Small intestine (tissue), 7 donors: Measurements from ENCODE around the gene SLC26A3. TPM values are rescaled to one million over a fixed set of nuclear protein-coding genes. Genes with fewer than 3 reads are reported as not detected.

Source experiments
- DNase-seq, 2 donors: peaks; one replicate each; pipeline versions ENCODE4 v3.0.0 to v3.0.0-alpha.2; 2013
- FAIRE-seq: peaks from 2 replicates; lab custom pipeline; 2012; peaks lifted over from hg19 to GRCh38; lab: Jason Lieb, UNC
- H3K27ac ChIP-seq, 3 donors: one replicate each; pipeline ENCODE4 v1.5.1; 2013; ENCODE audit warnings: low read length in 2 of 3, mild to moderate bottlenecking in 2 of 3, control low read depth in 1 of 3, inconsistent platforms in 1 of 3, low read depth in 1 of 3, moderate library complexity in 1 of 3
- H3K27me3 ChIP-seq, 3 donors: one replicate each; pipeline ENCODE4 v1.6.1; 2013; ENCODE audit warnings: low read length in 3 of 3, inconsistent platforms in 1 of 3; ENCODE audit not compliant: control insufficient read depth in 3 of 3, insufficient read depth in 3 of 3
- H3K36me3 ChIP-seq, 3 donors: one replicate each; pipeline ENCODE4 v1.6.1; 2013; ENCODE audit warnings: low read length in 3 of 3, inconsistent platforms in 1 of 3, low read depth in 1 of 3, mild to moderate bottlenecking in 1 of 3, moderate library complexity in 1 of 3; ENCODE audit not compliant: control insufficient read depth in 3 of 3, insufficient read depth in 2 of 3
- H3K4me1 ChIP-seq, 3 donors: one replicate each; pipeline ENCODE4 v1.6.1; 2013; ENCODE audit warnings: low read length in 2 of 3, inconsistent platforms in 1 of 3, low read depth in 1 of 3, mild to moderate bottlenecking in 1 of 3, moderate library complexity in 1 of 3; ENCODE audit not compliant: control insufficient read depth in 3 of 3, insufficient read depth in 2 of 3
- H3K4me3 ChIP-seq, 3 donors: one replicate each; pipeline ENCODE4 v1.5.1; 2013; ENCODE audit warnings: low read length in 3 of 3, control low read depth in 1 of 3, inconsistent platforms in 1 of 3, low read depth in 1 of 3, mild to moderate bottlenecking in 1 of 3, moderate library complexity in 1 of 3
- H3K9me3 ChIP-seq, 2 donors: one replicate each; pipeline ENCODE4 v1.6.1; 2013; ENCODE audit warnings: low read depth in 1 of 2, low read length in 1 of 2; ENCODE audit not compliant: control insufficient read depth in 2 of 2, insufficient read depth in 1 of 2
- WGBS, 3 donors: extraction: QIAGEN DNeasy Blood & Tissue Kit; methylation state at CpG; one replicate each; pipeline ENCODE4 v1.1.7; 2013; 5-methylcytosine and 5-hydroxymethylcytosine counted together
- polyA plus RNA-seq, 4 donors: library from polyadenylated mRNA; stranded (reverse) in 3 of 4; unstranded in 1 of 4; fragments of 200-250 nt in 3 of 4; fragments of 120-200 nt in 1 of 4; gene quantifications; one replicate each; pipeline versions ENCODE4 v1.2.1 to v1.2.3, GENCODE V29; 2013
- donor health status: healthy with polysubstance abuse.
- donor health status: control.
- donor health status: control.
- donor health status: Bipolar disorder and iron deficiency.
- donor health status: healthy.

The SLC26A3 gene
- polyA plus RNA-seq, 4 donors: 56.0 to 295 (median 96.4) TPM

GRCh38 chr7:107728276-107728675, 74.7 kb downstream of the SLC26A3 start:
- Histone ChIP-seq H3K4me3 (no peak overlapping the region), H3K27ac (no peak overlapping the region), H3K9me3 (peaks cover 0 to 4% of the 10 kb centered on the region in 2 donors), H3K36me3 (no peaks in the 10 kb centered on the region), H3K27me3 (no peaks in the 10 kb centered on the region), H3K4me1 (no peaks in the 10 kb centered on the region)
- DNase-seq: no peak
- no peak for FAIRE-seq

GRCh38 chr7:107726356-107727130, 76.5 kb downstream of the SLC26A3 start:
- DNase-seq (no peak), FAIRE-seq (no peak)
- Histone ChIP-seq H3K36me3 (no peaks in the 10 kb centered on the region), H3K4me1 (no peaks in the 10 kb centered on the region), H3K4me3 (no peak overlapping the region), H3K27me3 (no peaks in the 10 kb centered on the region), H3K27ac (no peak overlapping the region), H3K9me3 (no peaks in the 10 kb centered on the region)
- 73 to 76% (median 74%) methylated on average over 3 of the region's 3 CpGs for WGBS, 3 donors

- Histone ChIP-seq H3K27me3 (no peaks in the 10 kb centered on the region), H3K27ac (no peak overlapping the region), H3K9me3 (no peaks in the 10 kb centered on the region), H3K4me1 (no peaks in the 10 kb centered on the region), H3K4me3 (no peak overlapping the region), H3K36me3 (no peaks in the 10 kb centered on the region)
- peak; percentile 60 to 61 for DNase-seq
- FAIRE-seq: peak; percentile 70
- WGBS, 3 donors: 19 to 25% (median 19%) methylated on average over 4 of the region's 4 CpGs
These were observed 77.8 kb downstream of the SLC26A3 start for GRCh38 chr7:107725138-107725740.

GRCh38 chr7:107723255-107723654, 79.8 kb downstream of the SLC26A3 start:
- Histone ChIP-seq H3K9me3 (no peaks in the 10 kb centered on the region), H3K27ac (no peak overlapping the region), H3K27me3 (no peaks in the 10 kb centered on the region), H3K4me1 (no peaks in the 10 kb centered on the region), H3K4me3 (no peak overlapping the region), H3K36me3 (no peaks in the 10 kb centered on the region)
- 93 to 97% (median 96%) methylated on average over 2 of the region's 2 CpGs for WGBS, 3 donors
- FAIRE-seq (no peak), DNase-seq (no peak)

GRCh38 chr7:107721286-107721685, 81.7 kb downstream of the SLC26A3 start:
- Histone ChIP-seq H3K4me3 (no peak overlapping the region), H3K27me3 (no peaks in the 10 kb centered on the region), H3K9me3 (no peaks in the 10 kb centered on the region), H3K27ac (no peak overlapping the region), H3K4me1 (no peaks in the 10 kb centered on the region), H3K36me3 (no peaks in the 10 kb centered on the region)
- FAIRE-seq (no peak), DNase-seq (no peak)
- WGBS, 3 donors: 30 to 62% (median 50%) methylated on average over 1 of the region's 1 CpG

GRCh38 chr7:107718456-107719193, 84.4 kb downstream of the SLC26A3 start:
- Histone ChIP-seq H3K27me3 (no peaks in the 10 kb centered on the region), H3K27ac (no peak overlapping the region), H3K4me3 (no peak overlapping the region), H3K9me3 (no peaks in the 10 kb centered on the region), H3K36me3 (no peaks in the 10 kb centered on the region), H3K4me1 (no peaks in the 10 kb centered on the region)
- no peak for DNase-seq
- WGBS, 3 donors: 88 to 93% (median 88%) methylated on average over 4 of the region's 4 CpGs
- FAIRE-seq: no peak

GRCh38 chr7:107715531-107715930, 87.5 kb downstream of the SLC26A3 start:
- DNase-seq: no peak
- no peaks in the 10 kb centered on the region for H3K4me1 ChIP-seq
- H3K27ac ChIP-seq: no peak overlapping the region
- FAIRE-seq: no peak
- no peaks in the 10 kb centered on the region for H3K36me3 ChIP-seq
- no peak overlapping the region for H3K4me3 ChIP-seq
- H3K9me3 ChIP-seq: no peaks in the 10 kb centered on the region
- H3K27me3 ChIP-seq: no peaks in the 10 kb centered on the region
- 83 to 87% (median 83%) methylated on average over 6 of the region's 6 CpGs for WGBS, 3 donors
